IPS-18a (cell line): ENCODE data around the gene SNX25.
"Not testable (repeated sequence)": the region's sequence is repeated elsewhere in the genome, so short reads cannot be mapped to it uniquely, and the experiment has no call there.

Experiments used
- H3K27ac ChIP-seq: one replicate; pipeline ENCODE4 v1.5.1; 2013; ENCODE audit warnings: low read length
- H3K27me3 ChIP-seq: one replicate; pipeline ENCODE4 v1.6.1; 2013; ENCODE audit warnings: mild to moderate bottlenecking, low read length; ENCODE audit not compliant: control insufficient read depth, insufficient read depth
- H3K36me3 ChIP-seq: one replicate; pipeline ENCODE4 v1.6.1; 2013; ENCODE audit warnings: low read depth, low read length; ENCODE audit not compliant: control insufficient read depth
- H3K4me1 ChIP-seq: one replicate; pipeline ENCODE4 v1.6.1; 2013; ENCODE audit warnings: low read depth, low read length; ENCODE audit not compliant: control insufficient read depth
- H3K4me3 ChIP-seq: one replicate; pipeline ENCODE4 v1.5.1; 2013; ENCODE audit warnings: low read length
- H3K9ac ChIP-seq: one replicate; pipeline ENCODE4 v1.6.1; 2013; ENCODE audit warnings: mild to moderate bottlenecking, low read length, moderate library complexity
- H3K9me3 ChIP-seq: one replicate; pipeline ENCODE4 v1.6.1; 2013; ENCODE audit warnings: low read depth, low read length; ENCODE audit not compliant: control insufficient read depth

SNX25 gene

DNA sequence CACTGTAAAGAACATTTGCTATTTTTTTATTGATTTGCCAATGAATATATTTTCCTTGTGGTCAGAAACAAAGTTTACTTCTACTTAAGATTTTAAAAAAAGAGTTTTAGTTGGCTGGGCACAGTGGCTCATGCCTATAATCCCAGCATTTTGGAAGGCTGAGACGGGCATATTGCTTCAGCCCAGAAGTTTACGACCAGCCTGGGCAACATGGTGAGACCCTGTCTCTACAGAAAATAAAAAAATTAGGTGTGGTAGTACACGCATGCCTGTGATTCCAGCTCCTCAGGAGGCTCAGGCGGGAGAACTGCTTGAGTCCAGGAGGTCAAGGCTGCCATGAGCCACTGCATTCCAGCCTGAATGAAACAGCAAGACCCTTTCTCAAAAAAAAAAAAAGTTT lies 149.6 kb downstream of the SNX25 start:
- Histone ChIP-seq H3K9me3 (no peaks in the 10 kb centered on the region), H3K36me3 (no peaks in the 10 kb centered on the region), H3K27me3 (no peaks in the 10 kb centered on the region), H3K4me3 (no peak overlapping the region), H3K27ac (no peak overlapping the region), H3K4me1 (no peaks in the 10 kb centered on the region), H3K9ac (no peak overlapping the region)

- Histone ChIP-seq H3K27me3 (no peaks in the 10 kb centered on the region), H3K36me3 (no peaks in the 10 kb centered on the region), H3K4me1 (no peaks in the 10 kb centered on the region), H3K9me3 (no peaks in the 10 kb centered on the region), H3K9ac (no peak overlapping the region), H3K27ac (no peak overlapping the region), H3K4me3 (no peak overlapping the region)
Measured at GRCh38 chr4:185359767-185360446, 150.5 kb downstream of the SNX25 start.

GRCh38 chr4:185361872-185362271 lies 152.5 kb downstream of the SNX25 start:
- no peaks in the 10 kb centered on the region for H3K27me3 ChIP-seq
- no peaks in the 10 kb centered on the region for H3K4me1 ChIP-seq
- no peaks in the 10 kb centered on the region for H3K9me3 ChIP-seq
- no peak overlapping the region for H3K27ac ChIP-seq
- H3K36me3 ChIP-seq = no peaks in the 10 kb centered on the region
- H3K4me3 ChIP-seq = no peak overlapping the region
- H3K9ac ChIP-seq = no peak overlapping the region

DNA sequence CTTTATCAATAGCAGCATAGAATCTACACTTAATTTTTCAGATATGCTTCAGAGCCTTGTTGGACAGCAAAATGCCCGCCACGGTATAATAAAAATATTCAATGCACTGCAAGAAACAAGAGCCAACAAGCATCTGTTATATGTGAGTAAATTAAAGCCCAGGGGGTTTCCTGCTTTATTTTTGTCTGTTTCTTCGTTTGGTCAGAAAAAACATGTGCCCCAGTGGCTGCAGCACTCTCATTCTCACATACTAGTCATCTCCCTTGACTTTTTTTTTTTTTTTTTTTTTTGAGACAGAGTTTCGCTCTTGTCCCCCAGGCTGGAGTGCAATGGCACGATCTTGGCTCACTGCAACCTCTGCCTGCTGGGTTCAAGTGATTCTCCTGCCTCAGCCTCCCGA lies 153.2 kb downstream of the SNX25 start:
- H3K9me3 ChIP-seq, H3K27me3 ChIP-seq, H3K9ac ChIP-seq, H3K4me3 ChIP-seq, H3K4me1 ChIP-seq, H3K36me3 ChIP-seq, H3K27ac ChIP-seq: not testable (repeated sequence)

DNA sequence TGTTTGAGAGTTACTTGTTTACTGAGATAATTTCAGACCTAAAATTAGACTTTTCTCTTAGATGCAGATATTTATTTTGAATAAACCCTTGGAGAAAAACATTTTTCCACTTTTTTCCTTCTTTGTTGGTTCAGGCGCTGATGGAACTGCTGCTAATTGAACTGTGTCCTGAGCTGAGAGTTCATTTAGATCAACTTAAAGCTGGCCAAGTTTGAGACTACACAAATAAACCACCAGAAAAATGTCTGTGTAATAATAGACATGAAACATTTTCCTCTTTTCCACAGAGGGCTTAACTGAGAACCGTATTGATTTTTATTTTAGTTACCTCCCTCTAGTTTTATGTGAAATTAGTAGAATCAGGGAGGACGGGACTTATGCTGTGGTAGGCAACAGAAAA lies 153.9 kb downstream of the SNX25 start:
- no peak overlapping the region for H3K27ac ChIP-seq
- H3K4me1 ChIP-seq = no peaks in the 10 kb centered on the region
- no peak overlapping the region for H3K9ac ChIP-seq

GRCh38 chr4:185364886-185365285 lies 155.5 kb downstream of the SNX25 start:
- Histone ChIP-seq H3K9me3 (no peaks in the 10 kb centered on the region), H3K36me3 (no peaks in the 10 kb centered on the region), H3K4me1 (no peaks in the 10 kb centered on the region), H3K9ac (no peak overlapping the region), H3K27me3 (no peaks in the 10 kb centered on the region), H3K4me3 (no peak overlapping the region), H3K27ac (no peak overlapping the region)

More for the DNA sequence above, 153.9 kb downstream of the SNX25 start:
- Histone ChIP-seq H3K9me3 (no peaks in the 10 kb centered on the region), H3K4me3 (no peak overlapping the region), H3K36me3 (no peaks in the 10 kb centered on the region), H3K27me3 (no peaks in the 10 kb centered on the region)

DNA sequence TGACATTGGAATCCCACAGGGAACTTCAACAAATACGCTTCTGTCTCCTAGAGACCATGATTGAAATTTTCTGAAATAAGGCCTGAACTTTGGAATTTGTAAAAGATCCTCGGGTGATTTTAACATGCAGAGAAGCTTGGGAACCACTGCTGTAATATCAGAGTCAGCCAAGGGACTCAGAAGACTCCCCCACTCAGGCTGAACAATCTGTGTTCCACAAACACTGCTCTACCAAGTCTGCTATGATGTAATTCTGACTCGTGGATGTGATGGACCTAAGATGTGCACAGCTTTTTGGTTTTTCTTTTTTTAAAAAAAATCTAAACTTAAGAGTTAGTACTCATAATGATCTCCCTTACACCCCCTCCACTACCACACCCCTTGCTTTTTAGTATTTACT lies 160.3 kb downstream of the SNX25 start:
- no peak overlapping the region for H3K9ac ChIP-seq
- no peak overlapping the region for H3K27ac ChIP-seq
- H3K27me3 ChIP-seq = no peaks in the 10 kb centered on the region
- no peaks in the 10 kb centered on the region for H3K4me1 ChIP-seq
- no peaks in the 10 kb centered on the region for H3K9me3 ChIP-seq
- no peak overlapping the region for H3K4me3 ChIP-seq
- no peaks in the 10 kb centered on the region for H3K36me3 ChIP-seq

DNA sequence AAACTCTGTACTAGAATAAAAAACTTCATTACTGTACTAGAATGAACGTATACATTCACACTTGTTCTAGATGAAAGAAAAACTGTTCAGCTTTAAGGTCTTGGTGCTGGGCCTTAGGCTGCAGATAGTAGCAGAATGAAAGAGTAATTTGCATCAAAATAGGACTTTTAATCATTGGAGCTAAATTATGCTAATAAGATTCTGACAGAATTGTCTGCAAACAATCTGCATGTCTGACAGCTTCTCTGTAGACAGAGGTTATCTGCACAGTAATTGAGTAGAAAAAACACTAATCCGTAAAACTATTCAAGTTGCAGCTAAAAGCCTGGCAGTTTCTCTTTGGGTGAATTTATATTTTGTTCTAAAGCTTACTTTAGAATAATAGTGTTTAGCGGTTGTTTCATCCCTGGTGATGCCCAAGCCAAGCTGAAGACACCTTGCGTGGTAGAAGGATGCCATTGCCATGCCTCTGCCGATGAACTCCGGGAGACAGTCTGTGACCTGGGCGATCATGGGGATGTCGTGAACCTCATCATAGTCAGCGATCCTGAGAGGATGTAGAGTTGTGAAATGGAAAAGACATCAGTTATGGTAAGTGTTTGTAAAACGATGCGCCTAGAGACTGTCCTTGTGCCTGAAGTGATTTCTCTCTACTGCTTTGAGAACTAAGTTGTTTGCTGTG lies 161.0 kb downstream of the SNX25 start:
- H3K9ac ChIP-seq = no peak overlapping the region
- H3K36me3 ChIP-seq = no peaks in the 10 kb centered on the region
- no peak overlapping the region for H3K4me3 ChIP-seq
- no peak overlapping the region for H3K27ac ChIP-seq
- no peaks in the 10 kb centered on the region for H3K4me1 ChIP-seq
- H3K9me3 ChIP-seq = no peaks in the 10 kb centered on the region
- H3K27me3 ChIP-seq = no peaks in the 10 kb centered on the region

- H3K4me1 ChIP-seq = no peaks in the 10 kb centered on the region
- no peaks in the 10 kb centered on the region for H3K27me3 ChIP-seq
- no peak overlapping the region for H3K27ac ChIP-seq
- H3K9ac ChIP-seq = no peak overlapping the region
- H3K9me3 ChIP-seq = no peaks in the 10 kb centered on the region
- H3K4me3 ChIP-seq = no peak overlapping the region
- no peaks in the 10 kb centered on the region for H3K36me3 ChIP-seq
Measured at GRCh38 chr4:185371702-185372101, 162.3 kb downstream of the SNX25 start.

DNA sequence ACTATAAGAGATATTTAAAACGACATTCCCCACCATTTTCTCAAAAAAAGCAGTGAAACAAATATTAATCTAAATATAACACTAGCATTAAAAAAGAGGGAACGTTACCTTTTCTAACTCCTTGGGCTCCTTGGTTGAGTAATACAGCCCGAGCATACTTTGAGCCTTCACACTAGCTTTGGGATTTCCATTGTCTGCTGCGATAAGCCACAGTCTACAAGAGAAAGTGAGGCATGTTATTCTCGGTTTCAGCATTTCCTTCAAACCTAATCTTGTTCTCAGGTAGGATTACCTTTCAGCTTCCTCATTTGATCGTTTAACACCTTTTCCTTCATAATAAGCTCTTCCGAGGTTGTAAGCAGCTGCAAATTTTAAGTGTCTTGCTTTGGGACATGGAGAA lies 164.6 kb downstream of the SNX25 start:
- Histone ChIP-seq H3K4me1 (no peaks in the 10 kb centered on the region), H3K9me3 (no peaks in the 10 kb centered on the region), H3K9ac (no peak overlapping the region), H3K36me3 (no peaks in the 10 kb centered on the region), H3K27me3 (no peaks in the 10 kb centered on the region), H3K4me3 (no peak overlapping the region), H3K27ac (no peak overlapping the region)

DNA sequence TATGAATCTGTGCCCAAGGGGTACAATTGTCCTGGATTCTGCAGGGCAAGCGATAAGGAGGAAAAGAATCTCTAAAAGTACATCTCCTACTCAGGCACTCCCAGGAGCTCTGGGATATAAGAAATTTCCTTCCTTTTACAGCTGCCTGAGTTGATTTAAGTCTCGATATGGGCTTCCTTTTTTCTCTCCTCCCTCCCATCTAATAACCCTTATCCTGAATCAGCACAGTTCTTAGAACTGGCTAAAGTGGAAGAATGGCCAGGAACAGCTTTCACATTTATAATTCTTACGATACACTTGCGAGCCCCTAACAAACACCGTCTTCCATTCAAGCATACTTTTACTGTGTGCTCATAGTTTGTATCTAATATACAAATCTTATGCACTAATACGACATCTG lies 165.2 kb downstream of the SNX25 start:
- no peaks in the 10 kb centered on the region for H3K27me3 ChIP-seq
- no peaks in the 10 kb centered on the region for H3K9me3 ChIP-seq

GRCh38 chr4:185378264-185378663 lies 168.9 kb downstream of the SNX25 start:
- no peak overlapping the region for H3K9ac ChIP-seq
- peaks cover 5% of the 10 kb centered on the region for H3K9me3 ChIP-seq
- no peaks in the 10 kb centered on the region for H3K36me3 ChIP-seq
- H3K27ac ChIP-seq = no peak overlapping the region
- no peaks in the 10 kb centered on the region for H3K27me3 ChIP-seq
- H3K4me1 ChIP-seq = no peaks in the 10 kb centered on the region
- no peak overlapping the region for H3K4me3 ChIP-seq

More for the DNA sequence above, 165.2 kb downstream of the SNX25 start:
- H3K27ac ChIP-seq = no peak overlapping the region
- H3K36me3 ChIP-seq = no peaks in the 10 kb centered on the region
- H3K9ac ChIP-seq = no peak overlapping the region
- H3K4me3 ChIP-seq = no peak overlapping the region
- no peaks in the 10 kb centered on the region for H3K4me1 ChIP-seq
